ENCODE results near the gene ZNF648. TPM values are rescaled to one million over a fixed set of nuclear protein-coding genes. Genes with fewer than 3 reads are reported as not detected.
"Not testable (repeated sequence)": the region's sequence is repeated elsewhere in the genome, so short reads cannot be mapped to it uniquely, and the experiment has no call there.

The ZNF648 gene
- total RNA-seq, 4 donors from 2014 or later, result 0.14 to 0.48 TPM; not detected in 2

DNA sequence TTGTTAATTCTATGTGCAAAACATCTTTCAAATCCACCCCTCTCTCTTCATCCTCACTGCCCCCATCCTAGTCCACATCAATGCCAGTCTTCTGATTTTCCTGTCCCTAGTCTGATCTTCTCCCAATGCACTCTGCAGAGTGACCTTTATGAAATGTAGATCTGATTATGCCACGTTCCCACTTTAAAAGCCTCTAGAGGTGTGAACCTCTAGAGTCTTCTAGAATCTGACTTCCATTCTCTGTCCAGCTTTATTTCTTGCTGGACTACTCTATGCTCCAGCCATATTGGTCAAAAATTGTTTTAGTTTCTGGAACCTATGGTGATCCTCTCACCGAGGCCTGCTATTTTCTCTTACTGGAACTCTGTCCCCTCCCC lies 32.5 kb downstream of the ZNF648 start:
- no peak for DNase-seq
- Histone ChIP-seq H3K9me3 (no peaks in the 10 kb centered on the region), H3K4me3 (peak overlapping the region; percentile 54 to 78 (median 64)), H3K27me3 (no peaks in the 10 kb centered on the region), H3K4me1 (peaks cover 0 to 14% (median 5%) of the 10 kb centered on the region in 4 donors), H3K36me3 (no peaks in the 10 kb centered on the region), H3K27ac (peak overlapping the region; percentile 83 to 92 (median 90))
- in situ Hi-C loops (cut with MboI; ENCODE audit: low pct_ligation_motif_present in 1 of 4, low pct_unique_long_range_greater_than_20kb in 1 of 4, low sequenced_read_pairs in 3 of 4) (no loop called here), intact Hi-C loops (cut with DNase I; ENCODE audit: low total_unique reads) (no loop called here)
- no peak for TF ChIP-seq EP300 (IDR thresholded peaks at IDR 0.05; ENCODE audit: low read depth)
- no peak for TF ChIP-seq POLR2A (IDR thresholded peaks at IDR 0.05)
- TF ChIP-seq, protein P1, sequence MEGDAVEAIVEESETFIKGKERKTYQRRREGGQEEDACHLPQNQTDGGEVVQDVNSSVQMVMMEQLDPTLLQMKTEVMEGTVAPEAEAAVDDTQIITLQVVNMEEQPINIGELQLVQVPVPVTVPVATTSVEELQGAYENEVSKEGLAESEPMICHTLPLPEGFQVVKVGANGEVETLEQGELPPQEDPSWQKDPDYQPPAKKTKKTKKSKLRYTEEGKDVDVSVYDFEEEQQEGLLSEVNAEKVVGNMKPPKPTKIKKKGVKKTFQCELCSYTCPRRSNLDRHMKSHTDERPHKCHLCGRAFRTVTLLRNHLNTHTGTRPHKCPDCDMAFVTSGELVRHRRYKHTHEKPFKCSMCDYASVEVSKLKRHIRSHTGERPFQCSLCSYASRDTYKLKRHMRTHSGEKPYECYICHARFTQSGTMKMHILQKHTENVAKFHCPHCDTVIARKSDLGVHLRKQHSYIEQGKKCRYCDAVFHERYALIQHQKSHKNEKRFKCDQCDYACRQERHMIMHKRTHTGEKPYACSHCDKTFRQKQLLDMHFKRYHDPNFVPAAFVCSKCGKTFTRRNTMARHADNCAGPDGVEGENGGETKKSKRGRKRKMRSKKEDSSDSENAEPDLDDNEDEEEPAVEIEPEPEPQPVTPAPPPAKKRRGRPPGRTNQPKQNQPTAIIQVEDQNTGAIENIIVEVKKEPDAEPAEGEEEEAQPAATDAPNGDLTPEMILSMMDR (IDR thresholded peaks at IDR 0.05), result no peak
- no peak for TF ChIP-seq POLR2AphosphoS5 (IDR thresholded peaks at IDR 0.05)
- 0 to 9% methylated on average over 2 of the region's 2 CpGs for WGBS, 2 donors (ENCODE audit: low coverage in 1 of 2)

- Histone ChIP-seq H3K27ac (no peak overlapping the region), H3K4me3 (no peak overlapping the region), H3K27me3 (no peaks in the 10 kb centered on the region), H3K36me3 (no peaks in the 10 kb centered on the region), H3K4me1 (no peaks in the 10 kb centered on the region), H3K9me3 (peaks cover 0 to 9% of the 10 kb centered on the region in 2 donors)
- no peak for DNase-seq
- 64 to 70% methylated on average over 2 of the region's 2 CpGs for WGBS, 2 donors (ENCODE audit: low coverage in 1 of 2)
- TF ChIP-seq EP300 (IDR thresholded peaks at IDR 0.05; ENCODE audit: low read depth), result no peak
- no peak for TF ChIP-seq POLR2A (IDR thresholded peaks at IDR 0.05)
- TF ChIP-seq POLR2AphosphoS5 (IDR thresholded peaks at IDR 0.05), result no peak
- TF ChIP-seq, protein P1 (IDR thresholded peaks at IDR 0.05), result no peak
- intact Hi-C loops (cut with DNase I; ENCODE audit: low total_unique reads) (no loop called here), in situ Hi-C loops (cut with MboI; ENCODE audit: low pct_ligation_motif_present in 1 of 4, low pct_unique_long_range_greater_than_20kb in 1 of 4, low sequenced_read_pairs in 3 of 4) (no loop called here)
These were observed 46.2 kb downstream of the ZNF648 start for GRCh38 chr1:182015360-182015759.

DNA sequence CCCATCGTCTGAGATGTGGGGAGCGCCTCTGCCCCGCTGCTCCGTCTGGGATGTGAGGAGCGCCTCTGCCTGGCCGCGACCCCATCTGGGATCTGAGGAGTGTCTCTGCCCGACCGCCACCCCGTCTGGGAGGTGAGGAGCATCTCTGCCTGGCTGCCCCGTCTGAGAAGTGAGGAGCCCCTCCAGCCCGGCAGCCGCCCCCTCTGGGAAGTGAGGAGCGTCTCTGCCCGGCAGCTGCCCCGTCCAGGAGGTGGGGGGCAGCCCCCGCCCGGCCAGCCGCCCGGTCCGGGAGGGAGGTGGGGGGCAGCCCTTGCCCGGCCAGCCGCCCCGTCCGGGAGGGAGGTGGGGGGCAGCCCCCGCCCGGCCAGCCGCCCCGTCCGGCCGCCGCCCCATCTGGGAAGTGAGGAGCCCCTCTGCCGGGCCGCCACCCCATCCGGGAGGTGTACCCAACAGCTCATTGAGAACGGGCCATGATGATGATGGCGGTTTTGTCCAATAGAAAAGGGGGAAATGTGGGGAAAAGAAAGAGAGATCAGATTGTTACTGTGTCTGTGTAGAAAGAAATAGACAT lies 50.6 kb downstream of the ZNF648 start:
- in situ Hi-C loops (cut with MboI; ENCODE audit: low pct_ligation_motif_present in 1 of 4, low pct_unique_long_range_greater_than_20kb in 1 of 4, low sequenced_read_pairs in 3 of 4); DNase-seq; H3K4me3 ChIP-seq; intact Hi-C loops (cut with DNase I; ENCODE audit: low total_unique reads); H3K9me3 ChIP-seq; H3K4me1 ChIP-seq; H3K27me3 ChIP-seq; H3K36me3 ChIP-seq; H3K27ac ChIP-seq: not testable (repeated sequence)
- WGBS, 2 donors (ENCODE audit: low coverage in 1 of 2), result 90 to 100% methylated on average over 1 to 25 of the region's 37 CpGs

DNA sequence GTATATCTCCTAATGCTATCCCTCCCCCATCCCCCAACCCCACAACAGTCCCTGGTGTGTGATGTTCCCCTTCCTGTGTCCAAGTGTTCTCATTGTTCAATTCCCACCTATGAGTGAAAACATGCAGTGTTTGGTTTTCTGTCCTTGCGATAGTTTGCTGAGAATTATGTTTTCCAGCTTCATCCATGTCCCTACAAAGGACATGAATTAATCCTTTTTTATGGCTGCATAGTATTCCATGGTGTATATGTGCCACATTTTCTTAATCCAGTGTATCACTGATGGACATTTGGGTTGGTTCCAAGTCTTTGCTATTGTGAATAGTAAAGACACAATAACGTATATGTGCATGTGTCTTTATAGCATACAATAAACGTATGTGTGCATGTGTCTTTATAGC lies 56.1 kb downstream of the ZNF648 start:
- H3K27ac ChIP-seq; DNase-seq; H3K9me3 ChIP-seq; H3K36me3 ChIP-seq; H3K27me3 ChIP-seq; in situ Hi-C loops (cut with MboI; ENCODE audit: low pct_ligation_motif_present in 1 of 4, low pct_unique_long_range_greater_than_20kb in 1 of 4, low sequenced_read_pairs in 3 of 4); H3K4me1 ChIP-seq; intact Hi-C loops (cut with DNase I; ENCODE audit: low total_unique reads); H3K4me3 ChIP-seq: not testable (repeated sequence)
- WGBS, 2 donors (ENCODE audit: low coverage in 1 of 2), result 64 to 69% methylated on average over 3 of the region's 3 CpGs

DNA sequence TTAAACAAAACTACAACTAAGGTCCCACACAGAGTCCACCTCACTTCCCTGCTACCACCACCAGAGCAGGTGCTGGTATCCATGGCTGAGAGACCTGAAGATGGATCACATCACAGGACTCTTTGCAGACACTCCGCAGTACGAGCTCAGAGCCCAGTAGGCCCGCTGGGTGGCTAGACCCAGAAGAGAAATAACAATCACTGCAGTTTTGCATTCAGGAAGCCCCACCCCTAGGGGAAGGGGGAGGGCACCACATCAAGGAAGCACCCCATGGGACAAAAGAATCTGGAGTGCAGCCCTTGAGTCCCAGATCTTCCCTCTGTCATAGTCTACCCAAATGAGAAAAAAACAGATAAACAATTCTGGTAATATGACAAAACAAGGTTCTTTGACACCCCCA lies 56.9 kb downstream of the ZNF648 start:
- no peaks in the 10 kb centered on the region for H3K4me1 ChIP-seq
- H3K9me3 ChIP-seq, result no peaks in the 10 kb centered on the region
- H3K27me3 ChIP-seq, result peaks cover 4% of the 10 kb centered on the region
- DNase-seq, result no peak
- no peak overlapping the region for H3K27ac ChIP-seq
- in situ Hi-C loops (cut with MboI; ENCODE audit: low pct_ligation_motif_present in 1 of 4, low pct_unique_long_range_greater_than_20kb in 1 of 4, low sequenced_read_pairs in 3 of 4), result no loop called here
- H3K4me3 ChIP-seq, result no peak overlapping the region
- intact Hi-C loops (cut with DNase I; ENCODE audit: low total_unique reads), result no loop called here
- TF ChIP-seq EP300 (IDR thresholded peaks at IDR 0.05; ENCODE audit: low read depth), result no peak
- no peak for TF ChIP-seq POLR2AphosphoS5 (IDR thresholded peaks at IDR 0.05)
- TF ChIP-seq, protein P1 (IDR thresholded peaks at IDR 0.05), result no peak
- TF ChIP-seq POLR2A (IDR thresholded peaks at IDR 0.05), result no peak
- H3K36me3 ChIP-seq, result no peaks in the 10 kb centered on the region
- WGBS, 2 donors (ENCODE audit: low coverage in 1 of 2), result 60 to 70% methylated on average over 1 to 3 of the region's 3 CpGs

All from transverse colon (tissue), 4 donors.